ENCODE measurements around the gene ZNF554. TPM values are rescaled to one million over a fixed set of nuclear protein-coding genes. Genes with fewer than 3 reads are reported as not detected.

Gene ZNF554
- total and polyA plus RNA-seq, 8 donors, result 2.1 to 9.0 (median 8.3) TPM

DNA sequence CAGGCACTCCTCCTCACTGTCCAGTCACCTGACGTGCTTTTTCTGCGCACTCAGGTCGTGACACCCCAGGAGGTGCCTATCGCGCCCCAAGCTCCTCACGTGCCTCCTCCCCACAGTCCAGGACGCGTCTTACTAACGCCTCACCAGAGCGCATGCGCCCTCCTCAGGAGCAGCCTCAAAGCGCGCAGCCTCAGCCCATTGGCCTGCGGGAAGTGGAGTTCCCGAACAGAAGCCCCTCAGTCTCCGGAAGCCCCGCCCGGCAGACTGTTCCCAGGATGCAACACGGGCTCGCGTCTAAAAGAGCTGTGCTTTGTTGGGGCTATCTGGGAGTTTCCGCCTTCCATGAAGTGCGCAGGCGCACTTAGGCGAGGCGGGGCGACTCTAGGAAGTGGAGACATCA is 39.2 kb downstream of the ZNF554 start:
- Histone ChIP-seq H3K36me3 (peaks cover 0 to 19% of the 10 kb centered on the region in 2 donors), H3K4me1 (no peaks in the 10 kb centered on the region), H3K4me3 (no peak overlapping the region), H3K9me3 (peaks cover 0 to 55% of the 10 kb centered on the region in 2 donors), H3K27ac (no peak overlapping the region), H3K27me3 (no peaks in the 10 kb centered on the region)
- DNase-seq, result no peak
- intact Hi-C loops (cut with DNase I), result no loop called here
- ATAC-seq, result no peak
- TF ChIP-seq CTCF (IDR thresholded peaks at IDR 0.05), result no peak

- ATAC-seq (no peak), DNase-seq (no peak)
- Histone ChIP-seq H3K27ac (no peak overlapping the region), H3K4me3 (no peak overlapping the region), H3K27me3 (no peaks in the 10 kb centered on the region), H3K9me3 (peaks cover 0 to 7% of the 10 kb centered on the region in 2 donors), H3K36me3 (no peaks in the 10 kb centered on the region), H3K4me1 (no peaks in the 10 kb centered on the region)
- intact Hi-C loops (cut with DNase I), result no loop called here
- TF ChIP-seq CTCF (IDR thresholded peaks at IDR 0.05), result no peak
Measured at GRCh38 chr19:2863816-2864215, 44.1 kb downstream of the ZNF554 start.

- Histone ChIP-seq H3K4me3 (no peak overlapping the region), H3K9me3 (no peaks in the 10 kb centered on the region), H3K4me1 (no peaks in the 10 kb centered on the region), H3K27ac (no peak overlapping the region), H3K27me3 (no peaks in the 10 kb centered on the region), H3K36me3 (no peaks in the 10 kb centered on the region)
- ATAC-seq (no peak), DNase-seq (no peak)
- no peak for TF ChIP-seq CTCF (IDR thresholded peaks at IDR 0.05)
- intact Hi-C loops (cut with DNase I), result no loop called here
Measured at GRCh38 chr19:2865334-2866100, 45.8 kb downstream of the ZNF554 start.

DNA sequence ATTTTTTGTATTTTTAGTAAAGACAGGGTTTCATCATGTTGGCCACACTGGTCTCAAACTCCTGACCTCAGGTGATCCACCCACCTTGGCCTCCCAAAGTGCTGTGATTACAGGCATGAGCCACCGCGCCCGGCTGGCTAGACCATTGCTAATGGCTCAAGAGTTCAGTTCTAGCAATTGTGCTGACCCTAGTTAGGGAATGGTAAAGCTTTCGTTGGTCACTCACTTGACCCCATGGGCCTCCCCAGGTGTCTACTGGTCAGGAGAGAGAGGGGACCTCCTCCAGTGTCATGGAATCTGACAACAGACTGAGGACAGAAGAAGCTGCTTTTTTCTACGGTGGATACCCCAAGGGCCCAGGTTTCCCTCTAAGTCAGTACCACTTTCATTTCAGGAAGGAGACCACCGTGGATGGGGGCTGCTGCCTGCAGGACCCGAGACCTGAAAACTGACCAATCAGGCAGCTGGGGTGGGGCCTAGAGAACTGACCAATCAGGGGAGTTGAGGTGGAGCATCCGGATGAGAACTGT is 46.9 kb downstream of the ZNF554 start:
- no peaks in the 10 kb centered on the region for H3K9me3 ChIP-seq
- H3K4me3 ChIP-seq, result no peak overlapping the region
- H3K4me1 ChIP-seq, result no peaks in the 10 kb centered on the region
- H3K27ac ChIP-seq, result no peak overlapping the region
- no peak for DNase-seq
- no peaks in the 10 kb centered on the region for H3K27me3 ChIP-seq
- no peaks in the 10 kb centered on the region for H3K36me3 ChIP-seq
- no peak for ATAC-seq
- TF ChIP-seq CTCF (IDR thresholded peaks at IDR 0.05), result no peak
- intact Hi-C loops (cut with DNase I), result no loop called here

- no peaks in the 10 kb centered on the region for H3K36me3 ChIP-seq
- H3K4me3 ChIP-seq, result no peak within 1 kb of the TSS
- no peaks in the 10 kb centered on the region for H3K4me1 ChIP-seq
- intact Hi-C loops (cut with DNase I), result no loop called here
- DNase-seq (no peak), ATAC-seq (no peak)
- no peaks in the 10 kb centered on the region for H3K27me3 ChIP-seq
- no peak within 1 kb of the TSS for H3K27ac ChIP-seq
- no peaks in the 10 kb centered on the region for H3K9me3 ChIP-seq
- no peak for TF ChIP-seq CTCF (IDR thresholded peaks at IDR 0.05)
Measured at GRCh38 chr19:2867025-2867991, 47.6 kb downstream of the ZNF554 start, which contains the start of gene ZNF556. Gene ZNF556, plus strand, starts transcription at chr19:2867335. Its CDS starts 87 bp downstream, at chr19:2867422.

Data from left lung (tissue), 10 donors.